ENCODE results near the gene CCDC69.

- TF ChIP-seq RFX5 (IDR thresholded peaks at IDR 0.05; ENCODE audit: low read depth, low read length) (no peak), EED (IDR thresholded peaks at IDR 0.05; ENCODE audit: low read depth) (no peak), MXI1 (IDR thresholded peaks at IDR 0.05; ENCODE audit: low read depth, low read length) (no peak), YY1 (IDR thresholded peaks at IDR 0.05; ENCODE audit: low read depth, low read length) (no peak), EP300 (IDR thresholded peaks at IDR 0.05; ENCODE audit: borderline replicate concordance in 1 of 2, control insufficient read depth in 1 of 2, low read depth in 2 of 2, low read length in 2 of 2) (no peak), CHD1 (IDR thresholded peaks at IDR 0.05; ENCODE audit: low read depth, low read length) (no peak), CTCF (IDR thresholded peaks at IDR 0.05 in 2 of 3, conservative IDR thresholded peaks at IDR 0.05 in 1 of 3; ENCODE audit: control insufficient read depth in 2 of 3, extremely low read depth in 1 of 3, insufficient read depth in 1 of 3, low read depth in 3 of 3, low read length in 3 of 3) (0 out of 6 replicates have a peak, but pooled peaks of 1 of the 3 experiments have one; percentile 3), SP1 (IDR thresholded peaks at IDR 0.05; ENCODE audit: low read depth, low read length) (no peak), CBX5 (IDR thresholded peaks at IDR 0.05; ENCODE audit: low read depth) (no peak)
Measured at GRCh38 chr5:151178777-151179488, 45.0 kb downstream of the CCDC69 start.

Data from GM12878 (cell line).